Posterior vena cava (tissue), 2 donors: ENCODE data around the gene BACH2. TPM values are rescaled to one million over a fixed set of nuclear protein-coding genes. Genes with fewer than 3 reads are reported as not detected.

Source experiments
- DNase-seq: peaks from one replicate; pipeline ENCODE4 v3.0.0-alpha.2; 2020; ENCODE audit warnings: low spot score
- intact Hi-C, 2 donors: fragments of 100-400 bp; cut with DNase I; formaldehyde crosslinking; loops; one replicate each; pipeline versions ENCODE4 v1.14.1 to v1.14.2; 2022 to 2023
- total RNA-seq, 2 donors: library from RNA; stranded (reverse); fragmentation: NEBNext Ultra II Directional; extraction: Animal tissue kit (Norgen Biotek cat#: 25700); gene quantifications; one replicate each; pipeline ENCODE4 v1.2.1, GENCODE V29; 2021
- donor health status: DM: yes; HTN: yes; CAD: no.
- donor health status: DM: yes; HTN: yes; CAD: no.

BACH2 gene
- total RNA-seq, 2 donors from 2014 or later: 3.9 to 4.5 TPM

- intact Hi-C loops: loop anchor here (10.0 kb wide), 1 partner anchor 425 kb away; no protein-coding TSS in a partner anchor
- DNase-seq: no peak
Measured at GRCh38 chr6:89959883-89960282, 336.8 kb downstream of the BACH2 start.

GRCh38 chr6:89956182-89956581 lies 340.5 kb downstream of the BACH2 start:
- DNase-seq: no peak
- intact Hi-C loops: loop anchor here in 1 of 2 donors (10.0 kb wide), 1 partner anchor 429 kb away; no protein-coding TSS in a partner anchor

- no peak for DNase-seq
- intact Hi-C loops: loop anchor here in 1 of 2 donors (10.0 kb wide), 1 partner anchor 429 kb away; no protein-coding TSS in a partner anchor
Measured at GRCh38 chr6:89955364-89955763, 341.3 kb downstream of the BACH2 start.

DNA sequence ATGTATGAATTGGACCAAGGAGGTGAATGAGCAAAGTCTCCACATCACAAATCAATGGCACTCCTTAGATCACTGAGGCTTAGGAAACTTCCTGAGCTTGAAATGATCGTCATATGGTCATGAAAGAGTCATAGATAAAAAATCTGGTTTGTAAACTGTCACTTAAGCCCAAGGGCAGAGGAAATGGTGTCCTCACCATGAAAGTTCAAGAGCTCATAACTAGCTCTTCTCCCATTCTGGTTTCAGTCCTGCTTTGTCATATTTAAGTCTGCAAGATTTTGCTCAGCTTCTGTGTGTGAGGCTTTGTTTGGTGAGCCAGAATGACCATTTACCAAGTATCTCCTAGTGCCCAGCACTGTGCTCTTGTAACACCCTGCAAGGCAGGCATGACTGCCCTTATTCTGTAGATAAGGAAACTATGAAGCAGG lies 341.9 kb downstream of the BACH2 start:
- intact Hi-C loops: loop anchor here in 1 of 2 donors (10.0 kb wide), 1 partner anchor 430 kb away; no protein-coding TSS in a partner anchor
- no peak for DNase-seq

DNA sequence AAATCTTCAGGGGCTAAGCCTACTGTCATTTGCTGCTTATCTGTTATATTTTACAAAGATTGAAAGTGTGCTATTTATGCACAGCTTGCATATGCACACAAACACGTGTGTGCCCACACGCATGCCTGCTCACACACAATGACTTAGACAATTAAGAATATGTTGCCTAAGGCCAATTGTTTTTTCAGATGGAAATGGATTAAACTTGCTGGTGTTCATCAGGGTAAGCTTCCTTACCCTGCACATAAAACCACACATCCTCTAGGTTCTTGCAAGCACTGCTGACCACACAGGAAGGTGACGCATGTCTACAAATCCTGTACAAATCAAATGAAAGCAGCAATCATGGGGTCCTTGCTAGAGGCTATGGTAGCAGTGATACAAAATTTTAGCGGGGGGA lies 344.0 kb downstream of the BACH2 start:
- no peak for DNase-seq
- intact Hi-C loops: loop anchor here in 1 of 2 donors (10.0 kb wide), 1 partner anchor 432 kb away; no protein-coding TSS in a partner anchor

GRCh38 chr6:89952105-89952671 lies 344.5 kb downstream of the BACH2 start:
- no peak for DNase-seq
- intact Hi-C loops: loop anchor here in 1 of 2 donors (10.0 kb wide), 1 partner anchor 433 kb away; no protein-coding TSS in a partner anchor

GRCh38 chr6:89951574-89952104 lies 345.0 kb downstream of the BACH2 start:
- intact Hi-C loops: loop anchor here in 1 of 2 donors (10.0 kb wide), 1 partner anchor 433 kb away; no protein-coding TSS in a partner anchor
- DNase-seq: peak; percentile 80

DNA sequence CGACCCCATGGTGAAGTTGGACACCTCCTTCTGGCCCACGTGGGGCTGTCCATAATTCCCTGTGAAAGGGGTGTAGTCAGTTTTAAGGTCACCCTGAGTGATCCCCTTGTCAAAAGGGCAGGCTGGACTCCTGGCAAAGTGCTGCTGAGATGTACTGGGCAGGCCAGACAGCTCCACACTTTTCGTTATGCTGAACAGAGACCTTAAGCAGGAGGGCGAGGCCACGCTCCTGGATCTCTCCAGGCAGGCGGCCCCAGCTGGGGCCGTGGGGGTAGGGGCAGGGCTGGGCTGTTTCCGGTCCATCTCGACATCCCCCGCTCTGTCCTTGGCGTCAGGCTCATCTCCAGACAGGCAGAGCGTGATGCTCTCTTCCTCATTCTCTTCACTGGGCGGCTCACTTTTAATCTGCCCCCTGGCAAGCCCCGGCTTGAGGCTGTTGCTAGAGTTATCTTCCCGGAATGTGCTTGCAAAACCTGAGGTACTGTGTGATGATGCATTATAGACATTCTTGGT lies 345.7 kb downstream of the BACH2 start:
- intact Hi-C loops: loop anchor here in 1 of 2 donors (10.0 kb wide), 1 partner anchor 434 kb away; no protein-coding TSS in a partner anchor
- DNase-seq: peak; percentile 83

DNA sequence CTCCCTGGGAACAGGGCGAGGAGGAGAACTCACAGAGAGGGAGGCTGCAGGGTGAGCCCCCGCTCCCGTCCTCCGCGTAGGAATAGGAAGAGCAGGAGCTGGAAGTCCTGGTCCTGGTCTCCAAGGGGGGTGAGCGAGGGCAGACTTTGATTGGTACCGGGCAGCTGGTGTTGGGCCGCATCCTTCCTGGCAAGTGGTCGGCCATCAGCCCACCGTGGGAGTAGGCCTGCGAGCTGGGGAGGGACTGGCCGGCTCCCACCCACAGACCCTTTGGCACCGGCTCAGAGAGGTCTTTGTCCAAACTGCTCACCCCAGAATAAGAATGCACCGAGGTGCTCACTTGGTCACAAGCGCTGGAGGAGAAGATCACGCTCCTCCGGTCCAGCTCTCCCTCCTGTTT lies 346.2 kb downstream of the BACH2 start:
- intact Hi-C loops: loop anchor here in 1 of 2 donors (10.0 kb wide), 1 partner anchor 434 kb away; no protein-coding TSS in a partner anchor
- peak; percentile 78 for DNase-seq

DNA sequence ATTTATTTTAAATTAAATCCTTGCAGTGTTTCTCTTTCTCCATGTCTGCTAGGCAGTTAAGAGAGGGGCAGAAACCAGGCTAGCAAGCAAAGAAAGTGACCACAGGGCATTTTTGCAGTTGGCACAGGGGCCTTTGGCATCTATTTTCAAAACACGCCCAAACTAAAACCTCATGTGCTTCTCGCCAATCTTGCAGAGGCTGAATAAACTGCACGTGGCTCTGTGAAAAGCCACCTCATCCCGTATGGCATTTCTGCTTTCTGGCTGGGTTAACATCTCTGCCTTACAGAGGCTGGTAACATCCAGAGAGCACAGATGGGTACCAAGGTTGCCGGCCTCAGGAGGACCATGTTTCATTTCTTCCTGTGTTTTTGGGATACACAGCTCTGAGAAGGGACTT lies 347.8 kb downstream of the BACH2 start:
- no peak for DNase-seq
- intact Hi-C loops: loop anchor here in 1 of 2 donors (10.0 kb wide), 1 partner anchor 526 kb away; no protein-coding TSS in a partner anchor

GRCh38 chr6:89944826-89945407 lies 351.7 kb downstream of the BACH2 start:
- no peak for DNase-seq
- intact Hi-C loops: loop anchor here in 1 of 2 donors (10.0 kb wide), 1 partner anchor 530 kb away; no protein-coding TSS in a partner anchor

GRCh38 chr6:89944181-89944755 lies 352.4 kb downstream of the BACH2 start:
- intact Hi-C loops: loop anchor here in 1 of 2 donors (10.0 kb wide), 1 partner anchor 531 kb away; no protein-coding TSS in a partner anchor
- DNase-seq: no peak

- no peak for DNase-seq
- intact Hi-C loops: loop anchor here in 1 of 2 donors (10.0 kb wide), 1 partner anchor 532 kb away; no protein-coding TSS in a partner anchor
Measured at GRCh38 chr6:89942601-89943000, 354.0 kb downstream of the BACH2 start.

DNA sequence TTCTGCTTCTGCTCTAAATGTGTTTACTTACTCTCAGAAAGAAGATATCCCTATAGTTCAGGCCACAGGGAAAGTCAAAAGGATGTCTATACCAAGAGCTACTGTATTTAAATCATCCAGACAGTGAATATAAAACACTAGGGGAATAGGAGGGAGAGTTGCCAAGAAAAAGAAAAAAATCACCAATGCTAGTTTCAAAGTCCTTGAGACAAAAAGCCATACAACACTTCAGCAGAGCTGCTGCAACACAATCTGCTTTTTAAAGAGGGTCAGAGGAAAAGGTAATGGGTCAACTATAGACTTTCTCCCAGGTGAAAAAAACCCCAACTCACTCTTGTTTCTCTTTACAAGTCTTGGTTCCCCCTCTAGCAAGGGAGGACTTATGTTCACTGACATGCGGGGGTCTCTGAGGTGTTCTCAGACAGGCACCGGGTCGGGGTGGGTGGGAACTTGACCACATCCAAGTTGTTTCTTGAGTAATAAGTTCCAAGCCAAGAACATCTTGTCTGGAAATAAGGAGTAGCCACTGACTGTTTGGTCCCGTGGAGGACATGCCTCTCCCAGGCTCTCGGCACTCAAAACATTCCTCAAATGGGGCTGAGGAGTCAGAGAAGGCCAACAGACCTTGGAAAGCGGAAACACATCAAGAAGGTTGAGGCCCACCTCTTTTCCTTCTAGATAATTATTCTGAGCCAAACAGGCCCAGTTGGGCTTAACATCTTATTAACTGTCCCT lies 354.7 kb downstream of the BACH2 start:
- intact Hi-C loops: loop anchor here (2.0 to 10.0 kb wide), 2 partner anchors 533 to 537 kb away; no protein-coding TSS in a partner anchor
- DNase-seq: no peak

DNA sequence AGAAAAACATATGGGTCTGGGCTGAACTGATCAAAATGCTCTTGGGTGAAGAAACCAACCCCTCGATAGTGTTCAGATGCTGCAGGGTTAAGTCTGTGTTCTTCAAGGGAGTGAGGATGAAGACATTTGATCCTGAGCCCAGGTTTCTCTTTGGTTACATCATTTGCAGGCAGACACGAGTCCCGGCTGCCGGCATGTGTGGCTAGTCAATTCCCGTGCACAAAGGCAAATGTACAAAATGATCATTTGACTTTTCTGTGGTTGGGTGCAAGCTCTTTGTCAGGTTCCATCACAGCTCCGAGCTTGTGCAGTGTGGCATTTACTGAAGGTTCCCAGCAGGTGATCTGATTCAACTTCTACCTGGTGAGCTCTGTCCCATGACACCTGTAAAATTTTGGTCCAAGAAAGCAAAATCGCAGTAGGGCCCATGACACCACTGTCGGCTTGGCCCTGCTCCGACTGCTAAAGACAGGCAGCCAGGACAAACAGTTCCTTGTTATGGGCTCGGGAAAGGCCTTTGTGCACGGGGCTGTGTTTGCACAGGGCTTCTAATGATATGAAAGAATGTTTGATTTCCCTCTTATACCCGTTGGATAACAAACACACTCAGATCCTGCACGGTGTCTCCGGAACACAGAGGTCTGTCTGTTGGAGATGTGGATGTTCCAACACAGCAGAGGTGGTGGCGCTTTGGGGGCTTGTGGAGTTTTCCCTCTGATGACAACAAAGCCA lies 355.4 kb downstream of the BACH2 start:
- DNase-seq: no peak
- intact Hi-C loops: loop anchor here (2.0 to 10.0 kb wide), 2 partner anchors 534 to 538 kb away; no protein-coding TSS in a partner anchor

DNA sequence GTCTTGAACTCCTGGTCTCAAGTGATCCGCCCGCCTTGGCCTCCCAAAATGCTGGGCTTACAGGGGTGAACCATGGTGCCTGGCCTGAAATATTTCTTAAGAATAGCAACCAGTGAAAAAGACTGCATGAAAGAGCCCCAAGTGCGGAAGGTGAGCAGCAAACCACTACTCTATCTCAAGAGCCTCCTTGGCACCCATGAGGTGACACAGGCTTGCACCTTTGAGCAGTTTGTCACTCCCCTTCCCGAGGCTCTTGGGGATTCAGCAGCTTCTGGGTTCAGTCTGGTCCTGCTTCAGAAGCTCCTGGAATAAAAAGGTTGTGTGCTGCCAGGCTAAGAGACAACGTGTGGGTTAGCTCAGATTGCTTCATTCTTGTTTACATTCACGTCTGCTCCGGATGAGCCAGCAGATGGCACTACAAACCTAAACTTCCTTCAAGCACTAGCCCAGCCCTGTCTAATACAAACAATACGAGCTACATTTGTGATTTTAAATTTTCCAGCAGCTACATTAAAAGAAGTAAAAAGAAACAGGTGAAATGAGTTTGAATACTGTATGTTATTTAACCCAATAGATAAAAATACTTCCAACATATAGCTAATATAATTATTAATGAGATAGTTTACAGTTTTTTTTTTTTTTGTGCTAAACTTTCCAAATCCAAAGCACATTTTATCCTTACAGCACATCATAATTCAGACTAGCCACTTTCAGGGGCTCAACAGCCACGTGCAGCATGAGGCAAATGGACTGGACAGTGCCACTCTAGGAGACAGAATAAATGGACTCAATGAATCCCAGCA lies 356.2 kb downstream of the BACH2 start:
- DNase-seq: no peak
- intact Hi-C loops: loop anchor here (2.0 to 10.0 kb wide), 2 partner anchors 534 to 538 kb away; no protein-coding TSS in a partner anchor

- intact Hi-C loops: no loop called here
- no peak for DNase-seq
Measured at GRCh38 chr6:89939144-89939543, 357.5 kb downstream of the BACH2 start.
